K562 (cell line): ENCODE results near the gene DYNLT4. TPM values are rescaled to one million over a fixed set of nuclear protein-coding genes. Genes with fewer than 3 reads are reported as not detected.

Source experiments
- CHCHD3 ChIP-seq: fragments of 250-450 bp; sonication (Bioruptor Pico); IDR thresholded peaks from 2 replicates; pipeline ENCODE4 v2.1.2; 2022; ENCODE audit warnings: mild to moderate bottlenecking
- HIVEP1 ChIP-seq: fragments of 250-450 bp; sonication (Bioruptor Pico); IDR thresholded peaks from 2 replicates; pipeline ENCODE4 v1.4.0; 2020; ENCODE audit warnings: mild to moderate bottlenecking
- HSF4 ChIP-seq: fragments of 250-450 bp; sonication (Bioruptor Pico); IDR thresholded peaks from 2 replicates; pipeline ENCODE4 v2.1.2; 2022; ENCODE audit warnings: mild to moderate bottlenecking, moderate library complexity, borderline replicate concordance
- KLF10 ChIP-seq: fragments of 250-450 bp; sonication (Bioruptor Pico); IDR thresholded peaks from 2 replicates; pipeline ENCODE4 v1.6.1; 2021; ENCODE audit warnings: matching md5 sums
- MTF1 ChIP-seq: fragments of 250-450 bp; sonication (Bioruptor Pico); IDR thresholded peaks from 2 replicates; pipeline ENCODE4 v1.9.0; 2021; ENCODE audit warnings: moderate library complexity, mild to moderate bottlenecking, inconsistent platforms, borderline replicate concordance
- MXI1 ChIP-seq: IDR thresholded peaks from 2 replicates; pipeline ENCODE4 v1.6.1; 2011; ENCODE audit warnings: low read depth, mild to moderate bottlenecking, improper control_type of control experiment, low read length
- PHF20 ChIP-seq: fragments of 450-650 bp; IDR thresholded peaks from 2 replicates; pipeline ENCODE4 v1.6.1; 2018; ENCODE audit not compliant: partially characterized antibody
- PTBP1 ChIP-seq: fragments of 200-400 bp; formaldehyde crosslinking; IDR thresholded peaks from 2 replicates; pipeline ENCODE4 v1.6.1; 2017; ENCODE audit warnings: low read depth, low read length
- PTTG1 ChIP-seq: fragments of 450-650 bp; IDR thresholded peaks from 2 replicates; pipeline ENCODE4 v1.6.1; 2016; ENCODE audit warnings: low read depth, mild to moderate bottlenecking, missing genetic modification characterization, missing compliant biosample characterization
- YBX1 ChIP-seq: fragments of 450-650 bp; IDR thresholded peaks from 2 replicates; pipeline ENCODE4 v1.7.1; 2016; ENCODE audit warnings: mild to moderate bottlenecking
- ZNF76 ChIP-seq: fragments of 250-450 bp; sonication (Bioruptor Pico); IDR thresholded peaks from 2 replicates; pipeline ENCODE4 v1.4.0; 2020; ENCODE audit warnings: mild to moderate bottlenecking, moderate library complexity, borderline replicate concordance
- polyA plus RNA-seq, 8 experiments: library from polyadenylated mRNA; depleted of rRNA in 4 of 8; stranded (reverse) in 5 of 8; unstranded in 3 of 8; fragments of >200 nt; fragmentation: Nextera tagmentation in 2 of 8; fragmentation: Illumina TruSeq in 1 of 8; extraction: Ambion mirVana in 2 of 8; extraction: Trizol in 1 of 8; gene quantifications; 2 replicates each; pipeline versions ENCODE4 v1.2.1 to v1.2.3, GENCODE V29; 2011 to 2014; ENCODE audit warnings: inconsistent platforms in 1 of 8, missing spikeins in 1 of 8
- total RNA-seq, 7 experiments: library from RNA; depleted of rRNA in 6 of 7; stranded (reverse); fragments of >200 nt in 6 of 7; fragmentation: Illumina TruSeq in 2 of 7; extraction: Trizol in 2 of 7; gene quantifications; 2 replicates each; pipeline versions ENCODE4 v1.2.1 to v1.2.3, GENCODE V29; 2011 to 2021; ENCODE audit warnings: low replicate concordance in 1 of 7
- TF ChIP-seq, protein P1 (sequence below): fragments of 250-450 bp; sonication (Bioruptor Pico); IDR thresholded peaks from 2 replicates; pipeline ENCODE4 v1.8.0; 2022; ENCODE audit warnings: inconsistent platforms
- TF ChIP-seq, protein P2 (sequence below): fragments of 250-450 bp; sonication (Bioruptor Pico); IDR thresholded peaks from 2 replicates; pipeline ENCODE4 v1.5.0; 2020; ENCODE audit warnings: mild to moderate bottlenecking
- TF ChIP-seq, protein P3 (sequence below): sonication (generic); formaldehyde crosslinking; IDR thresholded peaks from 2 replicates; pipeline ENCODE4 v1.8.0; 2023; ENCODE audit warnings: mild to moderate bottlenecking, missing genetic modification reagents
- TF ChIP-seq, protein P4 (sequence below): fragments of 250-450 bp; sonication (Bioruptor Pico); IDR thresholded peaks from 2 replicates; pipeline ENCODE4 v1.5.0; 2021
- TF ChIP-seq, protein P5 (sequence below): fragments of 250-450 bp; sonication (Bioruptor Pico); IDR thresholded peaks from 2 replicates; pipeline ENCODE4 v1.5.0; 2022; ENCODE audit warnings: mild to moderate bottlenecking

The DYNLT4 gene
- total and polyA plus RNA-seq, 9 of the 15 experiments (the other 6 are each of a cell fraction or from before 2014, with no cell fraction given): 0.29 to 0.73 TPM; not detected in 7

DNA sequence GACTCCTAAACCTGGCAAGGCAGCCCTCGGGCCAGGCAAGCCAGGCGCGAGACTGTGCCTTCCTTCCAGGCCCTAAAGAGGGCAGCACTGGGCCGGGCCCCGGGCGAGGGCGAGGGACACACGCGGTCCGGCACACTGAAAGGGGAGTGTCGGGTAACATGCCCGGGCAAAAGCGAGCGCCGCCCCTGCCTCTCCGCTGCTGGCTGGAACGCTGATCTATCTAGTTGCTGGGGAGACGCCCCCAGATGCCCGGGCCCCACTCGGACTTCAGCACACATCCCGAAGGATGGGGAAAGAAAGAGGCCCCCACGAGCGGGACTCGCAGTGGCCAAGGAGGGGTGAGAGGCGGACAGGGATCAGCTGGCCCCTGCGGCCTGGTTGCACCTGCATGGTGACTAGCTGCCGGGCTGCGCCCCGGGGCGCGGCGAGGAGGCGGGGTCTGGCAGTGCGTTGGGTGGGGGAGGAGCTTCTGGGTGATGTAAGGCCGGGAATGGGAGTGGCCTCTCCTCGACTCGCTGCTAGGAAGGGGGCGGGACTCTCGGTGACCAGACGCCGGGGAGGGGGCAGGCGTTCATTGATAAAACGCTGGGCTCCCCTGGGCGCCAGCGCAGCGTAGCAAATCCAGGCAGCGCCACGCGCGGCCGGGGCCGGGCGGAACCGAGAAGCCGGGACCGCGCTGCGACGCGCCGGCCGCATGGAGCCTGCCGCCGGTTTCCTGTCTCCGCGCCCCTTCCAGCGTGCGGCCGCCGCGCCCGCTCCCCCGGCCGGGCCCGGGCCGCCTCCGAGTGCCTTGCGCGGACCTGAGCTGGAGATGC is 7.2 kb downstream of the DYNLT4 start, which contains the start of gene PLK3 (continued):
- TF ChIP-seq ZNF76 (no peak), HIVEP1 (CRISPR knock-in tag) (peak; percentile 38; the same call in 1 of the 2 replicates), PHF20 (peak; percentile 42), YBX1 (no peak), KLF10 (CRISPR knock-in tag) (no peak), MTF1 (CRISPR knock-in tag) (no peak), PTBP1 (0 out of 2 replicates have a peak, but pooled peaks have one; percentile 31), PTTG1 (no peak), CHCHD3 (CRISPR knock-in tag) (no peak), MXI1 (peak; percentile 87), HSF4 (CRISPR knock-in tag) (no peak)
- TF ChIP-seq, protein P1, sequence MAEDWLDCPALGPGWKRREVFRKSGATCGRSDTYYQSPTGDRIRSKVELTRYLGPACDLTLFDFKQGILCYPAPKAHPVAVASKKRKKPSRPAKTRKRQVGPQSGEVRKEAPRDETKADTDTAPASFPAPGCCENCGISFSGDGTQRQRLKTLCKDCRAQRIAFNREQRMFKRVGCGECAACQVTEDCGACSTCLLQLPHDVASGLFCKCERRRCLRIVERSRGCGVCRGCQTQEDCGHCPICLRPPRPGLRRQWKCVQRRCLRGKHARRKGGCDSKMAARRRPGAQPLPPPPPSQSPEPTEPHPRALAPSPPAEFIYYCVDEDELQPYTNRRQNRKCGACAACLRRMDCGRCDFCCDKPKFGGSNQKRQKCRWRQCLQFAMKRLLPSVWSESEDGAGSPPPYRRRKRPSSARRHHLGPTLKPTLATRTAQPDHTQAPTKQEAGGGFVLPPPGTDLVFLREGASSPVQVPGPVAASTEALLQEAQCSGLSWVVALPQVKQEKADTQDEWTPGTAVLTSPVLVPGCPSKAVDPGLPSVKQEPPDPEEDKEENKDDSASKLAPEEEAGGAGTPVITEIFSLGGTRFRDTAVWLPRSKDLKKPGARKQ (CRISPR knock-in tag): no peak
- TF ChIP-seq, protein P2, sequence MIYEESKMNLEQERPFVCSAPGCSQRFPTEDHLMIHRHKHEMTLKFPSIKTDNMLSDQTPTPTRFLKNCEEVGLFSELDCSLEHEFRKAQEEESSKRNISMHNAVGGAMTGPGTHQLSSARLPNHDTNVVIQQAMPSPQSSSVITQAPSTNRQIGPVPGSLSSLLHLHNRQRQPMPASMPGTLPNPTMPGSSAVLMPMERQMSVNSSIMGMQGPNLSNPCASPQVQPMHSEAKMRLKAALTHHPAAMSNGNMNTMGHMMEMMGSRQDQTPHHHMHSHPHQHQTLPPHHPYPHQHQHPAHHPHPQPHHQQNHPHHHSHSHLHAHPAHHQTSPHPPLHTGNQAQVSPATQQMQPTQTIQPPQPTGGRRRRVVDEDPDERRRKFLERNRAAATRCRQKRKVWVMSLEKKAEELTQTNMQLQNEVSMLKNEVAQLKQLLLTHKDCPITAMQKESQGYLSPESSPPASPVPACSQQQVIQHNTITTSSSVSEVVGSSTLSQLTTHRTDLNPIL: no peak
- TF ChIP-seq, protein P3, sequence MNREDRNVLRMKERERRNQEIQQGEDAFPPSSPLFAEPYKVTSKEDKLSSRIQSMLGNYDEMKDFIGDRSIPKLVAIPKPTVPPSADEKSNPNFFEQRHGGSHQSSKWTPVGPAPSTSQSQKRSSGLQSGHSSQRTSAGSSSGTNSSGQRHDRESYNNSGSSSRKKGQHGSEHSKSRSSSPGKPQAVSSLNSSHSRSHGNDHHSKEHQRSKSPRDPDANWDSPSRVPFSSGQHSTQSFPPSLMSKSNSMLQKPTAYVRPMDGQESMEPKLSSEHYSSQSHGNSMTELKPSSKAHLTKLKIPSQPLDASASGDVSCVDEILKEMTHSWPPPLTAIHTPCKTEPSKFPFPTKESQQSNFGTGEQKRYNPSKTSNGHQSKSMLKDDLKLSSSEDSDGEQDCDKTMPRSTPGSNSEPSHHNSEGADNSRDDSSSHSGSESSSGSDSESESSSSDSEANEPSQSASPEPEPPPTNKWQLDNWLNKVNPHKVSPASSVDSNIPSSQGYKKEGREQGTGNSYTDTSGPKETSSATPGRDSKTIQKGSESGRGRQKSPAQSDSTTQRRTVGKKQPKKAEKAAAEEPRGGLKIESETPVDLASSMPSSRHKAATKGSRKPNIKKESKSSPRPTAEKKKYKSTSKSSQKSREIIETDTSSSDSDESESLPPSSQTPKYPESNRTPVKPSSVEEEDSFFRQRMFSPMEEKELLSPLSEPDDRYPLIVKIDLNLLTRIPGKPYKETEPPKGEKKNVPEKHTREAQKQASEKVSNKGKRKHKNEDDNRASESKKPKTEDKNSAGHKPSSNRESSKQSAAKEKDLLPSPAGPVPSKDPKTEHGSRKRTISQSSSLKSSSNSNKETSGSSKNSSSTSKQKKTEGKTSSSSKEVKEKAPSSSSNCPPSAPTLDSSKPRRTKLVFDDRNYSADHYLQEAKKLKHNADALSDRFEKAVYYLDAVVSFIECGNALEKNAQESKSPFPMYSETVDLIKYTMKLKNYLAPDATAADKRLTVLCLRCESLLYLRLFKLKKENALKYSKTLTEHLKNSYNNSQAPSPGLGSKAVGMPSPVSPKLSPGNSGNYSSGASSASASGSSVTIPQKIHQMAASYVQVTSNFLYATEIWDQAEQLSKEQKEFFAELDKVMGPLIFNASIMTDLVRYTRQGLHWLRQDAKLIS: no peak
- TF ChIP-seq, protein P4, sequence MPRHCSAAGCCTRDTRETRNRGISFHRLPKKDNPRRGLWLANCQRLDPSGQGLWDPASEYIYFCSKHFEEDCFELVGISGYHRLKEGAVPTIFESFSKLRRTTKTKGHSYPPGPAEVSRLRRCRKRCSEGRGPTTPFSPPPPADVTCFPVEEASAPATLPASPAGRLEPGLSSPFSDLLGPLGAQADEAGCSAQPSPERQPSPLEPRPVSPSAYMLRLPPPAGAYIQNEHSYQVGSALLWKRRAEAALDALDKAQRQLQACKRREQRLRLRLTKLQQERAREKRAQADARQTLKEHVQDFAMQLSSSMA (CRISPR knock-in tag): no peak
- TF ChIP-seq, protein P5, sequence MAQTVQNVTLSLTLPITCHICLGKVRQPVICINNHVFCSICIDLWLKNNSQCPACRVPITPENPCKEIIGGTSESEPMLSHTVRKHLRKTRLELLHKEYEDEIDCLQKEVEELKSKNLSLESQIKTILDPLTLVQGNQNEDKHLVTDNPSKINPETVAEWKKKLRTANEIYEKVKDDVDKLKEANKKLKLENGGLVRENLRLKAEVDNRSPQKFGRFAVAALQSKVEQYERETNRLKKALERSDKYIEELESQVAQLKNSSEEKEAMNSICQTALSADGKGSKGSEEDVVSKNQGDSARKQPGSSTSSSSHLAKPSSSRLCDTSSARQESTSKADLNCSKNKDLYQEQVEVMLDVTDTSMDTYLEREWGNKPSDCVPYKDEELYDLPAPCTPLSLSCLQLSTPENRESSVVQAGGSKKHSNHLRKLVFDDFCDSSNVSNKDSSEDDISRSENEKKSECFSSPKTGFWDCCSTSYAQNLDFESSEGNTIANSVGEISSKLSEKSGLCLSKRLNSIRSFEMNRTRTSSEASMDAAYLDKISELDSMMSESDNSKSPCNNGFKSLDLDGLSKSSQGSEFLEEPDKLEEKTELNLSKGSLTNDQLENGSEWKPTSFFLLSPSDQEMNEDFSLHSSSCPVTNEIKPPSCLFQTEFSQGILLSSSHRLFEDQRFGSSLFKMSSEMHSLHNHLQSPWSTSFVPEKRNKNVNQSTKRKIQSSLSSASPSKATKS (CRISPR knock-in tag): no peak
